ENCODE measurements around the gene CS.
A peak's percentile ranks its signal among the peaks of the same experiment; 100 is the strongest.
"Not testable (repeated sequence)": the region's sequence is repeated elsewhere in the genome, so short reads cannot be mapped to it uniquely, and the experiment has no call there.

The CS gene

DNA sequence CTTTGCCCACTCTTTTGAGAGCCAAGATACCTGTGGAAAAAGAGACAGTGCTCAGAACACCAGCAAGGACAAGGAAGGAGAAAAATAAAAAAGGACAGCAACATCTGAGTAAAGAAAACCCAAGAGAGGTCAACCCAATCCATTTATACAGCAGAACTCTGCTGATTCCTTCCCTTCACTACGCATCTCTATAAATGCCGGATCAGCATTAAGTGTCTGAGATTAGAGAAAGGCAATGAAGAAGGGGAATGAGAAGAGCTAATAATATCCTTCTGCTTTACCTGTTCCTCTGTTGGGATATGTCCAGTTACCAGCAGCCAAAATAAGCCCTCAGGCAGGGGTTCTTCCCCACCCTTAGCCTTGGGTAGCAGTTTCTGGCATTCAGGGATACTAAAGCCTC is 17.6 kb downstream of the CS start:
- no peak for DNase-seq (ENCODE audit: low read depth in 2 of 3, low spot score in 1 of 3)

DNA sequence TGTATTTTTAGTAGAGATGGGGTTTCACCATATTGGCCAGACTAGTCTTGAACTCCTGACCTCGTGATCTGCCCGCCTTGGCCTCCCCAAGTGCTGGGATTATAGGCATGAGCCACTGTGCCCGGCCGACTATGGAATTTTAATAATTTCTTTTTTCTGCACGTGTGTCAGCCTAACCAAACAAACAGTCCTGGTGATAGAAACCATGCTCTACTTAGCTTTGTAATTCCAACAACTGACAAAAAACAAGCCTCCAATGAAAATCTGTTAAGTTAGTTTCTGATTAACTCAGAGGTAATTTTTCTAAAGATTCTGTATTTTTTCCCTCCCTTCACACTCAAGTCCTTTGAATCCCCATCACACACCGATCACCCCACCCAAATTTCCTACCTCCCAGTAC is 18.1 kb downstream of the CS start:
- no peak for DNase-seq (ENCODE audit: low read depth in 2 of 3, low spot score in 1 of 3)

DNA sequence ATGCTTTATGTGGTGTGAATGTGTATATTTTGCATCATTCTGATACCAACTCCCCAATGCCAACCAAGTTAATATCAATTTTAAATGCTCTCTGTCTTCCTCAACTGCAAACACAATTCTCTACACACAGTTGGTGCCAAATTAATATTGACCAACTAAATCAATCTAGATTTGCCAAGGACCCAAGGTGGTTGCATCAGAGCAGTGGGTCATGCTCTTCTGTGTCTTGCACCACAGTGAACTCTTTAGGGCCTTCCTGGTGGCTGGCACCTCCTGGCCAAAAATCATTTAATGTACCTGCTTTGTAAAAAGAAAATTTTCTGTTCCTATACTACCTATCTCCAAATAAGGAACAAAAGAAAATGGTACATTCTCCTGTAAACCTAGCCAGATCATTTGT is 19.3 kb downstream of the CS start:
- DNase-seq (ENCODE audit: low read depth in 2 of 3, low spot score in 1 of 3): no peak

DNA sequence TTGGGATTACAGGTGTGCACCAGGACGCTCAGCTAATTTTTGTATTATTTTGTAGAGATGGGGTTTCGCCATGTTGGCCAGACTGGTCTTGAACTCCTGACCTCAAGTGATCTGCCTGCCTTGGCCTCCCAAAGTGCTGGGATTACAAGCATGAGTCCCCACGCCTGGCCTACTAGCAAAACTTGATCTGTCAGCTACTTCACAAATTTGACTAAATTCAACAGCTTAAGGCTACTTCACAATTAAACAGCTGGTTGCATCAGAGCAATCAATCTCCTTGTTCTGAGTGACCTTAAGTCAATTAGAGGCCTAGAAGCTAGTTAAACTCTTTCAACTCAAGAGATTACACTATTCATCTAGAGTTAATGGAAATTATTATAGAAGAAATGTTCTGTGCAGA is 21.2 kb downstream of the CS start:
- no peak for DNase-seq (ENCODE audit: low read depth in 2 of 3, low spot score in 1 of 3)

DNA sequence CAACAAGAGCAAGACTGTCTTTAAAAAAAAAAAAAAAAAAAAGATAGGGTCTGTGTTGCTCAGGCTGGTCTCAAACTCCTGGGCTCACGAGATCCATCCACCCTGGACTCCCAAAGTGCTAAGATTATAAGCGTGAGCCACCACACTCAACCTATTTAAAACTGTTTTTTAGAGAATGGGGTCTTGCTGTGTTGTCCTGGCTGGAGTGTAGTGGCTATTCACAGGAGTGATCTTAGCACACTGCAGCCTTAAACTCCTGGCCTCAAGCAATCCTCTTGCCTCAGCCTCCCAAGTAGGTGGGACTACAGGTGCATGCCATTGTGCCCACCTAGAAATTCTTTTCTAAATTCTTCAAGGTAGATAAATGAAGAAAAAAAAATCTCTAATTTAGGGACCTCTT is 25.8 kb downstream of the CS start:
- no peak for DNase-seq (ENCODE audit: low read depth in 2 of 3, low spot score in 1 of 3)

DNA sequence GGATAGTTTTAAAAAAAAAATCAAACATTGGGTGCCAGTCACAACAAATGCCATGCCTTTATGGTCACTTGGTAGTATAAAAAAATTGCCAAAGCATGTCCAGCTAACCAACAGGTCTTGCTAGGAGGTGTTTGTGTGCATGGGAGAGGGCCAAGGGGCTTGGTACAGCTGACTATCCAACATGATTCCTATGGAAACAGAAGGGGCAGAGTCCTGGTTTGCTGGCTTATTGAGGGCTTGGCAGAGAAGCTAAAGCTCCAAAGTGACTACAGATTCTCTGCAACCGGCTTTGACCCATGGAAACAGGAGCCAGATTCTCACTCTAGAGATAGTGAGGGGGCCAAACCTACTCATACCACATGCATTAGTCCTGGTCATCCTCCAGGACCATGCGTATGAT is 27.7 kb downstream of the CS start:
- not testable (repeated sequence) for DNase-seq (ENCODE audit: low read depth in 2 of 3, low spot score in 1 of 3)

DNA sequence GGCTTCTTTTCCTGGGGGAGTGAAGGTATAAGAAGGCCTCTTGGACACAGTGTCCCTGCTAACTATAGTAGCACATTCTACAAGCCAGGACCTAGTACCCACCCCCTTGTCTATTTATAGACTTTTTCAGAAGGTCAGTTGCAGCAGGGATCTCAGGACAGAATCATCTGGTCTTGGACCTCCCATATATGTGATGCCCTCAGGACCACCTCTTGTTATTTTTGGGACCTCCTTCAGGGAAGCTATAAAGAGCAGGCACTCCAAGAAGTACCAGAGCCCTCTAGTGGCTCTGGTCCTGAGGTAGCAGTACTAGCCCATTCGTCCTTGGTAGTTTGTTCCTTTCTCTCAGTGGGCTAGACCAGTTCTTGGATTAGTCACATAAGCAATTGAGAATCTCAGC is 29.1 kb downstream of the CS start:
- no peak for DNase-seq (ENCODE audit: low read depth in 2 of 3, low spot score in 1 of 3)

DNA sequence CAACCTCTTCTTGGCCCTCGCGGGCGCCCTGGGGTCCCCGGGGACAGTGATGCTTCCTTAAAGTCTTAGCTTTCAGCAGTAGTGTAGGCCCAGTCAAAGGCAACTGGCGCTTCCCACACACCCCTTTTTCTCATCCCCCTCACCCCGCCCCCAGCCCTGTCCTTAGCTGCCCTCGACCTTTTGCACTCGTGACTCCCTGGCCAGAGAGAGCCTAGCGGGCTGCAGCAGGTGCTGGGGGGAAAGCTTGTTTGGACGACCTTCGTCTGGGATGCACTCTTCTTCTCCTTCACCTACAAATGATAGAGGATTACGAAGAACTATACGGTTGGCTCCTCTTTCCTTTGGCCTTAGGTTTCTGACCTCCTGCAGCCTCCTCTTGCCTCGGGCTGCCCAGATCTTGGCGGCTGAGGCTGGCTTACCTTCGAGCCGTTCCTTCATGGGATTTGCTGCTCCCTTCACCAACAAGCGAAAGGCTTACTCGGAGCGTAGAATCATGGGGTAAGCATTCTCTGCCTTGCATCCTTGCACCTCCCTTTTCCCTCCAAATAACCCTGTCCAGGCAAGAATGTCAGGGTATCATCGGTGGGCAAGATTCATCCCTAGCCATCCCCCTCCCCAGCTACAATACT is 32.6 kb downstream of the CS start:
- DNase-seq (ENCODE audit: low read depth in 2 of 3, low spot score in 1 of 3): no peak

DNA sequence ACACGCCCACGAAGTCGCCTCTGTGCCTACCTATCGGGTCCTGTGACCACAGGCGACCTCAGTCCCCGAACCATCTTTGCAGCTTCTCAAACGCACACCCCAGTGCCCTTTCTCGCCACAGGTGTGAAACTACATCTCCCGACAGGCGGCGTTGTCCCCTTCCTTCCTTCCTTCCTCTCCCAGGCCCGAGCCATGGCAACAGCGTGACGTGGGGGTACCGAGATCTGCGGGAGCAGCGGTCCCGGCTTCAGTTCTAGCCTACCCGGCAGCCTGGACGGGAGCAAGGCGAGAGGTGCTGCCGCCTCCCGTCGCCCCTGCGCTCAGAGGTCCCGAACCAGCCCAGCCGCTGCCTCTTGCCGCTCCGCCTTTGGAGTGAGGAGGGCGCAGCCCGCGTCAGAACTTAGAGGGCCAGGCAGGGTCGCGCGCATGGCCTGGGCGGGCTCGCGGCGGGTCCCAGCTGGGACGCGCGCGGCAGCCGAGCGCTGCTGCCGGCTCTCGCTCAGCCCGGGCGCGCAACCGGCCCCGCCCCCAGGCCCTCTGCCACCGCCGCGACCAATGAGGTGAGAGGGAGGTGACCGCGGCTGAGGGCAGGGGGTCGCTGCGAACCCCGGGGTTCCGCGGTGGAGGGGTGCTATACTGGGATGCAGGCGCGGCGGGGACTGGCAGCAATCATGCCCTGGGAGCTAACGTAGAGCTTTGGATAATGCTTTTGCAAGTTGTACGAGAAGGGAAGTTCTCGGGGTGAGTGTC is 33.3 kb downstream of the CS start, which contains the start of gene COQ10A:
TSS of gene COQ10A (plus strand) at position 250 of the 750 bp plus-strand sequence. CDS start at position 427, 177 bp downstream.
- peak; percentile 75 to 83 (median 78) for DNase-seq (ENCODE audit: low read depth in 2 of 3, low spot score in 1 of 3)

DNA sequence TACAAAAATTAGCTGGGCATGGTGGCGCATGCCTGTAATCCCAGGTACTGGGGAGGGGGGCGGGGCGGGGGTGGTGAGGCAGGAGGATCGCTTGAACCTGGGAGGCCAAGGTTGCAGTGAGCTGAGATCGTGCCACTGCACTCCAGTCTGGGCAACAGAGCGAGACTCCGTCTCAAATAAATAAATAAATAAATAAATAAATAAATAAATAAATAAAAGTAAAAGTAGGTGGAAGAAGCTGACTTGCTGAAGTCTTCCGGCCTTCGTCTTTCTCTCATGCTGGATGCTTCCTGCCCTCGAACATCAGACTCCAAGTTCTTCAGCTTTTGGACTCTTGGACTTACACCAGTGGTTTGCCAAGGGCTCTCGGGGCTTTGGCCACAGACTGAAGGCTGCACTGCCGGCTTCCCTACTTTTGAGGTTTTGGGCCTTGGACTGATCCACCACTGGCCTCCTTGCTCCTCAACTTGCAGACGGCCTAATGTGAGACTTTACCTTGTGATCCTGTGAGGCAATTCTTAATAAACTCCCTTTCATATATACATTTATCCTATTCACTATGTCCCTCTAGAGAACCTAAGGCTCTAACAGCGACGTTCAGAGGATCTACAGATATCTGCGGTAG is 34.0 kb downstream of the CS start:
- not testable (repeated sequence) for DNase-seq (ENCODE audit: low read depth in 2 of 3, low spot score in 1 of 3)

DNA sequence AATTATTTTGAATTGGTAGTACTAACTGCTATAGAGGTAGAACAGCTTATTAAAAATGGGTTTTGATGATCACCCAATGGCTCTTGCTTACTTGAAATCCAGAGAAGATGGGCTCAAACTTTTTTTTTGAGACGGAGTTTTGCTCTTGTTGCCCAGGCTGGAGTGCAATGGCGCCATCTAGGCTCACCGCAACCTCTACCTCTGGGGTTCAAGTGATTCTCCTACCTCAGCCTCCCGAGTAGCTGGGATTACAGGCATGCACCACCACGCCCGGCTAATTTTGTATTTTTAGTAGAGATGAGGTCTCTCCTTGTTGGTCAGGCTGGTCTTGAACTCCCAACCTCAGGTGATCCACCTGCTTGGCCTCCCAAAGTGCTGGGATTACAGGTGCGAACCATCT is 37.2 kb downstream of the CS start:
- DNase-seq (ENCODE audit: low read depth in 2 of 3, low spot score in 1 of 3): not testable (repeated sequence)

DNA sequence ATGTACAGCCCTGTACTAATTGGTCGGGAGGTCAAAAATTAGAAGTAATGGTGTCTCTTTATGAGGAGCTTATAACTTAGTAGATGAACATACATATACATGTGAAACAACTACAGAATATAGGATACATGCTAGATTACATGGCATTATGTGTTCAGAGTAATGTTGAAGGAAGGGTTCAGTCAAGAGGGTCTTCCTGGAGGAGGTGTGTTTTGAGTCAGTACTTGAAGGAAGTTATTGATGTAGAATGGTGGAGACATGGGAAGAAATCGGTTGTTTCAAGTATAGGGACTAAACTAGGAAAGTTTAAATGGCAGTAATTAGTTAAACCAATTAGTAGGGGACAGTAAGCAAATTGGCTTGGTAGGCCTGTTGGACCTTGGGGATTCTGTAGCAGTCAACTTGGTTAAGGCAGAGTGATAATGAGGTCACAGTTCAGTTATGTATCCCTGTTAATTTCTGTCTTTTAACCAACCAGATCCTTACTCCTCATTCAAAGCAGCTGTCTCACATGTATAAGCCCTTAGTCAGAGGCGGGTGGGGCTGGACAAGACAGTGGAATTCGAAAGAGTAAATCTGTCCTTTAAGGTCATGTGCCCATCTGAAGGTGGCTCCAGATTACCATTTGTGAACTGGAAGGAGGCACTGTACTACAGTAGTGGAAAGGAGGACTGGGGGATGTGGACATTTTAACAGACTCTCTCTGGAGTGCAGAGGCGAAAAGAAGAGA is 38.5 kb downstream of the CS start:
- DNase-seq (ENCODE audit: low read depth in 2 of 3, low spot score in 1 of 3): no peak

DNA sequence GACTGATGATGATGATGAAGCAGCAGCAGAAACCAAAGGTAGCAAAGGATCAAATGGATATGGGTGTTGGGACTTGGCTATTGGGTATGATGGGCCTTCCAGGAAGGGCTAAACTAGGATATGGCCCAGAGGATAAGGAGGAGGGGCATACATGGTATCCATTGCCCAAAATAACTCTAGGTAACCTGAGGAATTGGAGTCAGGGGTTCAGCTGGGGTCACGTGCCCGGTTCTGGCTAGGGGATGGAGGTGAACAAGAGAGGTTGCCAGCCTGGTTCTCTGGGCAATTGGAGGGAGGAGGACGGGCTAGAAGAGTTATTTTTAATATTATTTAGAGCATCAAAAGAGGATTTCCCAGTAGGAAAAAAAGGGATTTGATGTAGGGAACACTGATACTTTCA is 39.2 kb downstream of the CS start:
- no peak for DNase-seq (ENCODE audit: low read depth in 2 of 3, low spot score in 1 of 3)

DNA sequence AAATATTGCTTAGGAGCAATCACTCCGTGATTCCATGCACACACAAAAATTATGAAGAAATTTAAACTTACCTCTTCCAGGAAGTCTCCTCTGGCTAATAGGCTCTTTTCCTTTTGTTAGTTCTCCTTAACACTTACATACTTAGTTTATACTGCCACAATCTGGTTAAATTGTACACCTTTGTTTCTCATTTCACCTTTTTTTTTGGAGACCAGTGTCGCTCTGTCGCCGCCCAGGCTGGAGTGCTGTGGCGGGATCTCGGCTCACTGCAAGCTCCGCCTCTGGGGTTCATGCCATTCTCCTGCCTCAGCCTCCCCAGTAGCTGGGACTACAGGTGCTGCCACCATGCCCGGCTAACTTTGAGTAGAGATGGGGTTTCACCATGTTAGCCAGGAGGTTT is 39.8 kb downstream of the CS start:
- DNase-seq (ENCODE audit: low read depth in 2 of 3, low spot score in 1 of 3): no peak

DNA sequence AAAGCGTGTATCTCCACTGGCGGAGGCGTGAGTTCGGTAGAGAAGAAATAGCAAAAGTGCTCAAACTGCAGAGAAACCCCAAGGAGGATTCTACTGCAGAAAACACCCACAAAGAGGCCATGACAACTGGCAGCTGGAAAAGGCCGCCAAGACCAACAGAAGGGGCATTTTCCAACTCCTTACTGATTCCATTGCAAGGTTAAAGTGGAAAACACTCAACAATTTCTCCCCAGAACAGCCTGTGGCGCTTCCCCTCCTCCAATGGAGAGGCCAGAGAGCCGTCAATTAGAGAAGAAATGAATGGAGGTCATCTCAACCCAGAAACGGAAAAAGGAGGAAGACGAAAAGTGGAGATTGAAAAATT is 41.3 kb downstream of the CS start:
- DNase-seq (ENCODE audit: low read depth in 2 of 3, low spot score in 1 of 3): no peak

DNA sequence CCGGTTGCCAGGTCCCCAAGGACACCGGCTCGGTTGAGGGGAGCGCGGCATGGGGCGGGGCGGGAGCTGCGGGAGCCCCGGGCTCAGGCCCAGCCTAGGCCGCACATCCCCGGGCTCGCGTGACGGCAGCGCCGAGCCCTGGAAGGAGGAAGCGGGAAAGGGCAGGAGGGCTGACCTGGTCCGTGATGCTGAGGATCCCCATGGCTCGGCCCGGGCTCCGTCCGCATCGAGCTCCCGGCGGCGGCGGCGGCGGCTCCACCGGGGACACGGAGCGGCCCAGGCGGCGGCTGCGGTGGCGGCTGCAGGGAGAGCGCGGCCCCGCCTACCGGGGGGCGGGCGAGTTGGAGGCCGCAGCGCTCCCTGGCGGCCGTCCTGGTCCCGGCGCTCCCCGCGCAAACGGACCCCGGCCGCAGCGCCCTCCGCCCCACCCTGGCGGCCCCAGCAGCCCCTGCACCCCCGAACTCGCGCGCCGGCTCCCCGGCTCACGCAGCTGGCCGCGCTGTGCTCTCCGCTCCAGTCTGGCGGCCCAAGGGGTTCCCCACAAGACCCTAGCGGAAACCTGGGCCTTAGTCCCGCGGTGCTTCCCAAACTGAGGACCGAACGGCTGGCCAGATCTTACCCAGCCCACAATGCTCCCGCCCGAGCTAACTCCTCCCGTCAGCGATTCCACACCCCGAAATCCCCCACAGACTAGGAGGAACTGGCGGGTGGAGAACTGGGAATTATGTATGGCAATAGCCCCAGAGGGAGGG is 41.9 kb downstream of the CS start, which contains the start of gene ANKRD52:
TSS of gene ANKRD52 (minus strand) at position 317 of the 752 bp plus-strand sequence. CDS start at position 202, 115 bp downstream.
- DNase-seq (ENCODE audit: low read depth in 2 of 3, low spot score in 1 of 3): peak; percentile 43 to 78 (median 64)

DNA sequence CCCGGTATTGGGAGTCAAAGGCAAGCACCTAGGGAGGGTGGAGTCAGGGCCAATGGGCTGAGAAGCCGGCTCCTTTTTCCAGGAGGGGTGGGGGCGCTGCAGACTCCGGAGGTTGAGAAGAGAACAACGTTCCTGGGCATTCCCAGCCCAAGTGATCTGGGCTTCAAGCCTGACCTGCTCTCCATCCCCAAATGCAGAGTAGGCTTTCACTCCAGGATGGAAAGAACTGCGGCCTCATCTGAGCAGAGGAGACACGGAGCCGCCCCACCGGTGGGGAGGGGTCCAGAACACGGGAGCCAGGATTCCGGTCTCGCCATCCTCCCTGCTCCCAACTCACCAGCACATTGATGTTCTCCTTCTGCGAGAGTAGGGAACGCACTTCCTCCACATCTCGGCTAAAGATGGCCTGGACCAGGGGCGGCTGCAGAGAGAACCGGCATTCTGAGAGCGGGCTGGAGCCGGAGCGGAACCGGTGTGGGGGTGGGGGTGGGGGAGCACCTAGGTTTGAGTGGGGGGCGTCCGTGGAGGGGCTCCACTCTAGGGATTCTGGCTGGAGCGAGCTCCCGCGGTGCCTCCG is 42.6 kb downstream of the CS start:
- DNase-seq (ENCODE audit: low read depth in 2 of 3, low spot score in 1 of 3): peak in 1 of 3 donors; percentile 10

DNA sequence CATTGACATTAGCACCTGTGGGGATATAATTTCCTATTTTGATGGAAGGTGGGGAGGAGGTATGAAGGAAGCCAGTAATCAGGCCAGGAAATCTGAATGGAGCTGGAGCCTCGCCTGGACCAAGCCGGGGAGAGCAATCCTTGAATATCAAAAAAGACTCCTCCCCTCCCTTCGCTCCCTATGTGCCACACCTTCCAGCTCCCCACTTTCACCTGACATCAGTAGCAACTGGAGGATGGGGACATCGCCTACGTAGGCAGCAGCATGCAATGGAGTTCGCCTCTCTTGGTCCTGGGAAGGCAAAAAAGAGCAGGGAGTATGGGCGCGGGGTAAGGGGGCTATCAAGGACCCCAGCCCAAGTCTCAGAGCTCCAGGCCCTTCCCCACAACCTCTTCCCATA is 43.1 kb downstream of the CS start:
- no peak for DNase-seq (ENCODE audit: low read depth in 2 of 3, low spot score in 1 of 3)

DNA sequence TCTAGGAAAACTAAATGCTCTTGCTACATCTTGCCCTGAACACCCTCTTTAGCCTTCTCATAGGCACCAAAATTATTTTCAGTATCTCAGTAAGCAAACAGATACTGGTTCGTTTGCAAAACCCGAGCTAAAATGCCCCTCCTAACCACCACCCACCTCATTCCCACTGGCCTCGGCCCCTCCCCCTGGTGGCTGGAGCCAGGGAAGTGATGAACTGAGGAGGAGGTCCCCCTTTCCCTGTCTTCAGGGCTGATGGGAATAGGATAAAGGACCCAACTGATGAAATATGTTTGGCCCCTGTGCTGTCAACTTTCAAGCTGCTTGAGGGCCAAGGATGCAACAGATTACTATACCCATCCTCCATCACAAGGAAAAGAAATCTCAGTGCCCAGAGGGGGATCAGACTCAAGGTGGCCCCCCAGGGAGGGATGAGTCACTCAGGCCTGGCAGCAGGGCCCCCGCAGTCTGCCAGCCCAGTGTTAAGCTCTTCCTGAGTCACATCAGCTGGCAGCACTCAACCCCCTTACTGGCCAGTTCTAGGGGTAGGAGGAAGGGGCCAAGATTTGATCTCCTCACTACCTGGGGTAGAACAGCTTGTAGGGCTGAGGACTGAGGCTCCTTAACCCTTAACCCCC is 43.7 kb downstream of the CS start:
- no peak for DNase-seq (ENCODE audit: low read depth in 2 of 3, low spot score in 1 of 3)

DNA sequence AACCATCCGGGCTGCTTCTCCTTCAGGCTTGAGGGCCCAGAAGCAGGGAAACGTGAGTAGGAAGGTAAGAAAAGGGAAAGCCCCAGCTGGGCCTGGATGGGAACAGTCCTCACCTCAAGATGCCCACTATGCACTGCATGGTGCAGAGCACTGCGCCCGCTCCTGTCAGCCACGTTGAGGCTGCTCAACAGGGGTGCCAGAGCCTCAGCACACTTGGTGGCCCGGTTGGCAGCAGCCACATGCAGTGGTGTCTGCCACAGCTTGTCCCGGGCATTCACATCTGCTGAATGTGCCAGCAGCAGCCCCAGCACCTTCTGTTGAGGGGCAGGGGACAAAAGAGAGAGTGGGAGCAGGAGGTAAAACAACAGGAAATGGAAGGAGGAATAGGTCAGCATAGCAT is 44.5 kb downstream of the CS start:
- no peak for DNase-seq (ENCODE audit: low read depth in 2 of 3, low spot score in 1 of 3)

Data from stimulated activated CD4-positive, alpha-beta T cell treated with anti-CD3 and anti-CD28 coated beads, Interleukin-12 subunit alpha, Interleukin-12 subunit beta, amount 100 ng/mL, for 48 hours (primary cell).